T-helper 1 cell treated with Interleukin-12 subunit alpha and Interleukin-12 subunit beta and Interleukin-4 antibody, amounts not matched to agents 30 ng/mL and 1 ng/mL, for 36 hours (primary cell): ENCODE results near the gene WDFY4. TPM values are rescaled to one million over a fixed set of nuclear protein-coding genes. Genes with fewer than 3 reads are reported as not detected.

ENCODE experiments used
- intact Hi-C: fragments of 100-400 bp; cut with micrococcal nuclease; formaldehyde crosslinking; loops from one replicate; pipeline ENCODE4 v1.15.1; 2024
- total RNA-seq: library from RNA; stranded (reverse); gene quantifications from 2 replicates; pipeline ENCODE4 v1.2.3, GENCODE V29; 2022

WDFY4 gene
- total RNA-seq, 1 donor from 2014 or later = 0.29 TPM

DNA sequence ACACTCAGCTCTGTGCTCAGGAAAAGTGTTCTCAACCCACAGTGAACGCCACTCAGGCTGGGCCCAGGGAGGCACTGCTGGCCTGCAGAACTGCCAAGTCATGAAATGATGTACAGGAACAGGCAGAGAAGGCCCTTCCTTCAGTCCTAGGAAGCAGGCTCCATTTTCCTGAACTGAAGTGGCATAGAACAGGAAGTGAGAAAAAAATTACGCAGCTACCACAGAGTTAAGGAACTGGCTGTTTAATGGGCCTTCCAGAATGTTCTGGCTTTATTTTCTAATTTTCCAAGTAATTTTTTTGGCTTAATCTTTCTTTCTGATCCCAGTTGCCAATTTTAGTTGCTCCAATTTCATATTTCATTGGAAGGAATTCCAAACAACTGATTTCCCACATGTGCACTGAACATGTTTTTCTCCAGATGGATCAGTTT is 215.7 kb downstream of the WDFY4 start:
- intact Hi-C loops = no loop called here

DNA sequence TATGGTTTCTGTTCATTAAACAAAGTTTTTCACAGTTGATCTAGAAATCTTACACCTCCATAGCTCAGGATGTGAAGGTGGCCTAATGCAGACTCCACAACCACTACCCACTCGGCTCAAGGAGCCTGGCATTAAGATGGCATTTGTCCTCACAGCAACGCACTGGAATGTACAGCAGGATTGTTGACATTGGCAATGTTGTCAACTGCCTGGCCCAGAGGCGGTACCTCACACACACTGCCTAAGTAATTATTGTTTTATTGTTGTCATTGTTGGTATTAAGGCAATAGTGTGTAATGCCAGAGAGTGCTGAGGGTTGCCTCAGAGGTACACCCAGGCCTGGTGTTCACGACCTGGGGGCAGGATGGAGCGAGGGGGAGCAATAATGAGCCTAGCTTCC is 216.6 kb downstream of the WDFY4 start:
- intact Hi-C loops = no loop called here

DNA sequence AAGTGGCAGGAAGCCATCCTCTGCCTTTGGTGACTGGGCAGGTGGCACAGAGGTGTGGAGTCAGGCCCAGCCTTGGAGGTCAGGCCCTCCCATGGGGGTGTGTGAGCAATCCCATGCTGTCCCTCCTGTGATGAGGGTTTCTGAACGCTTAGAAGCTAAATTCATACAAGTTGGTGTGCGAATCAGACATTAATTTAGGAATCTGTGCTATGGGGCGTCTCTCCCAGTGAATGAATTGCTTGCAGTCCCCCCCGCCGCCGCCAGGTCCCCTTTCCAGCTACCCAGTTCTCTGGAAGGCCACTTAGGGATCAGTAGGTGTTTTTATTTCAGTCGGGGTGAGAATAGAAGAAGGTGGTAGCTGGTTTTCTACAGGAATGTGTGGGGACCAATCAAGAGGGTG is 217.4 kb downstream of the WDFY4 start:
- intact Hi-C loops = no loop called here

DNA sequence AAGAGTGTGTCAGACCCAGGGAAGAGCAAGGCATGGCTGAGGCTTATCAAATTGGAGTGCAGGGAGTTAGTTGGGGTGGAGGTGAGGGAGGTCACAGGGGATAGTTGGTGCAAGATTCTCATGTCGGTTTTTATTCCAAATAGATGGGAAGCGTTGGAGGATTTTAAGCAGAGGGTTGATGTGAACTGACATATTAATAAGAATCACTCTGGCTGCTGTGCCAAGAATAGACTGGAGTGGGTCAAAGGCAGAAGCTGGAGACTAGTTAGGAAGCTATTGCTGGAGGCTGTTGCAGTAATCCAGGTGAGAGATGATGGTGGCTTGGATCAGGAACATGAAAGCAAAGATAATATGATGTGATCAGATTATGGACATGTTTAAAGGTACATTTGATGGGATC is 218.5 kb downstream of the WDFY4 start:
- intact Hi-C loops = no loop called here

DNA sequence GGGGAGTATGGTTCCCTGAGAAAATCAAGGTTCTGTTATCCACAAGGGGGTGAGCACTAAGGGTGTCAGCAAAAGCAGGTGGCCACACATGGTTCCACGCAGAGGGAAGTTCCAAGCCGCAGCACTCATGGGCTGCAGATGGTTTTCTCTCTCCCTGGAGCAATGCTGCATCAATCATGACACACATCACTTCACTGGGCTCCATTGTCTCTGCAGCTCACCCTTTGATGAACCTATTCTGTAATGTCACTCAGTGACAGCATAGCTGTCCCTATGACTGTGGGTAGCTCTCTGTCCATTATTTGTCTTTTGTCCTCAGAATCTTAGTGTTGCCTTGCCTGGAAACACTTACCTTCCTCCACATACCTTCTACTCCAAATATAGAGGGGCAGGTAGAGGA is 220.2 kb downstream of the WDFY4 start:
- intact Hi-C loops = no loop called here

DNA sequence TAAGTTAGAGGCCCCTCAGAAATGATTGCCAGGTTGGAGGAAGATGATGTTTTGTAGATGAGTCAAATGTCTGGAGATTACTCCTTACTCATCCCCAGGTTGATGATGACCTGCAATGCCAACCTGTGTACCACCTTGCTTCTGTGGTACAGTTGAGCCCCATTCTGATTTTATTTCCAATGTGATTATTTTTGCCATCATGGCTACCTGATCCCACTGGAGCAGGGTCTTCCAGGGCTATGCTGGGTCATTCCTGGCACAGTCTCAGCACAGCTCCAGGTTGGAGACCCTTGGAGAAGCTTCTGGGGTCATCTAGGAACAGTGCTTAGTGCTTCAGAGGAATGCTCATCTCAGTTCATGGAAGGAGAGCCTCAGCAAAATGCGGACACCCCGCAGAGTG is 220.6 kb downstream of the WDFY4 start:
- intact Hi-C loops = no loop called here

DNA sequence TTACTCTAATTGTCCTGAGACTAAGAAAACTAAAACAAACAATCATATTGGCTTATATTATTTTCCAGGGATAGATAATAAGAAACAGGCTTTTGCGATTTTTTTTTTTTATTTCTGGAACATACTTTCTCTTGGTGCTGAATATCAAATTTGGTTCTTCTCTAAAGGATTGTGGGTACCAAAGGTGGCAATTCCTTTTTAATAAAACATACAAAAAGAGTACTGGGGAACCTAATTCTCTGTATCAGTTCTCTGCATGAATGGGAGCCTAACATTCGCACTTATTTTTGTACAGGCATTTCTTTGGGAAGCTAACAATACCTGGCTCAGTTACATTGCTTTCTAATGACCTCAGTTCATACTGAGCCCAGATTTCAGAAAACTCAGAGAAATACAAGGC is 222.2 kb downstream of the WDFY4 start:
- intact Hi-C loops = no loop called here

DNA sequence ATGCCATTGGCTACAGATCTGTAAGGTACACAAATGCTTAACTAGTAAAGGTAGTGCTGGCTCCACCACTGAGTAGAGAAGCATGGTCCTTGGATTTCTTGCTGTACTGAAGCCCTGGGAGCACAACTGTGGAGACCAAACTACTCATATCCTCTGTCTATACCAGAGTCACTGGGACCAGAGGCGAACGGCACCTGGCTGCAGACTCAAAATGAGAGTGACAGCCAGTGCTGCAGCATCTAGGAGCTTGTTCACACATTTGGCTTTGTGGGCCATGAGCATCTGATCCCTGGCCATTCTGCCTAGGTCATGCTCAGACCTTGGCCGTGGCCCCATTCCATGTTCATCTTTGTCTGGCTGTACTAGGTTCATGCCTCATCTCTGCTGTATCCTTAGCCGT is 223.1 kb downstream of the WDFY4 start:
- intact Hi-C loops = no loop called here

DNA sequence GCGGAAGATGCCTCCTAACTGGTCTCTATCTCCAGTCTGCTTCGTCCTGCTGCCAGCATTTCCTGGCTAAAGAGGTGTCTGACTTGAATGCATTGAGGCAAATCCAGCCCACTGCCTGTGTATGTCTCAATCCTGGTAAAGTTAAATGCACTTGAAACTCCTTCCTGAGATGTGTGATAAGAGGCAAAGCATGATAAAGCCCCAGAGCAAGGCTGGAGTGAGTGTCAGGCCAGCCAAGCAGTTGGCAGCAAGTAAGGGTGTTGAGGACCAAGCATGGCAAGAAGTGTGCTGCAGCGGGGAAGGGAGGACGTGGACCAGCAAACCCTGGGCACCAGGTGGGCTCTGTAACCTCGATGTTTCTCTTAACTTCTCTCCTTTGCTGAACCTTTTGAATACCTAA is 225.9 kb downstream of the WDFY4 start:
- intact Hi-C loops = no loop called here

DNA sequence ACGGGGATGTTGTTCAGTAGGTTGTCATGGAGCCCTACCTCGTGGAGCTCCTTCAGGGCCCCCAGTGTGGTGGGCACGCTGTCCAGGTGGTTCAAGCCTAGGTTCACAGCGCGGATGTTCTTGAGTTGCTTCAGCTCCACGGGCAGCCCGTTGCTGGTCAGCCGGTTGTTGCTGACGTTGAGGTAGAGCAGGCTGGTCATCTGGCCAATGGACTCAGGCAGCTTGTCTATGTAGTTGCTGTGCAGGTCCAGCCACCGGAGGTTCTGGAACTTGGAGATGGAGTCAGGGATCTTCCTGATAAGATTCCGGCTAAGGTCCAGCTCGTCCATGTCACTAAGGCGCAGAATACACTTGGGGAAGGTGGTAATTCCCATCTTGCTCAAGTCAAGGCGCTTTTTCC is 229.0 kb downstream of the WDFY4 start:
- intact Hi-C loops = no loop called here

DNA sequence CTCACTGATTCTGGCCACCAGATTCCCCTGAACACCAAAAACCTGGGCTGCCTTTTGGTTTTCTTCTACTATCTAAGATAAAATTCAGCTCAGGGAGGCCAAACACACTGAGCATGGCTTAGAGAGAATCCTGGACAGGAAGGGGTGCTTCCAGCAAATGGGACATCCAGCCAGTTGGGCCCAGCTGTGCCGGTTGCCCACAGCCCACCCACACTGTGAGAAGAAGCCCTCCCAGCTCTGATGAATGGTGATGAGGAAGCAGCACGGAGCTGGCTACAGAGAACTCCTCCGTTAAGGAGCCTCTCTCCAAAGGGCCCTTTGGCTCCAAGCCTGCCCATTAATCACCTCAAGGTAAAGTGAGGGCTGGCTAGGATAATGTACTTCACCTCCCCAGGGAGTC is 239.1 kb downstream of the WDFY4 start:
- intact Hi-C loops = no loop called here

DNA sequence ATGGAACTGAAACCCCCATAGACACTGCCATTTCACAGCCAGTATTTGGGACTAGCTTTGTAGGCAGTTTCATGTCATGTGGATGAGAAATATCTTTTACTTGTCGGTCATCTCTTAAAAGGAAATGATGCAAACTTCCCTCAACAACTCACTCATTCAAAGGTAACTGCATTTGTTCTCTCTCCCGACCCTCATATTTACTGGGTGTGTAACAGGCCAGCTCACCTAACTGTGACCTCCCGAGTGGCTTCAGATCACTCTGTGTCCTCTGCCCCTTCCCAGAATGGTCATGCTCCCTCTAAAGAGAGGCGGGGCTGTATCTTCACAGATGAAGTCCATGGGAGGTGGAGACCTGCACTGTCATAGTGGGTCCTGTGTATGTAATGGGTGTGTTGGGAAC is 240.3 kb downstream of the WDFY4 start:
- intact Hi-C loops = no loop called here

DNA sequence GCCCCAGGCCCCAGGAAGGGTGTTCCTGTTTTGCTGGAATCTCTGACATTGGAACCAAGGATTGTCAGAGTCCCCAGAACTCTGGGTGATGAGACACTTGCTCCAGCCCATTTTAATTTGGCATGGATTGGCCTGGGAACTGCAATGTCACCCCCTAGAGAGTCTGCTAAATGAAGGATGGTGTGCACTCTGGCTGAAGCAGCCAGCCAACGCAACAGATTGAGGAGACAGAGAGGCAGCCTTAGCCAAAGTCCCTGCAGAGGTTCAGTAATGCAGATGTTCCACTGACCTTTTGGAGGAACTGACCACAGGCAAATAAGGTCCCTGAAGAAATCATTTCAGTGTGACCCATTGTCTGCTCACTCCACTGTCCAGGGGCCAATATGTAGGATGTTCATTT is 241.6 kb downstream of the WDFY4 start:
- intact Hi-C loops = no loop called here

DNA sequence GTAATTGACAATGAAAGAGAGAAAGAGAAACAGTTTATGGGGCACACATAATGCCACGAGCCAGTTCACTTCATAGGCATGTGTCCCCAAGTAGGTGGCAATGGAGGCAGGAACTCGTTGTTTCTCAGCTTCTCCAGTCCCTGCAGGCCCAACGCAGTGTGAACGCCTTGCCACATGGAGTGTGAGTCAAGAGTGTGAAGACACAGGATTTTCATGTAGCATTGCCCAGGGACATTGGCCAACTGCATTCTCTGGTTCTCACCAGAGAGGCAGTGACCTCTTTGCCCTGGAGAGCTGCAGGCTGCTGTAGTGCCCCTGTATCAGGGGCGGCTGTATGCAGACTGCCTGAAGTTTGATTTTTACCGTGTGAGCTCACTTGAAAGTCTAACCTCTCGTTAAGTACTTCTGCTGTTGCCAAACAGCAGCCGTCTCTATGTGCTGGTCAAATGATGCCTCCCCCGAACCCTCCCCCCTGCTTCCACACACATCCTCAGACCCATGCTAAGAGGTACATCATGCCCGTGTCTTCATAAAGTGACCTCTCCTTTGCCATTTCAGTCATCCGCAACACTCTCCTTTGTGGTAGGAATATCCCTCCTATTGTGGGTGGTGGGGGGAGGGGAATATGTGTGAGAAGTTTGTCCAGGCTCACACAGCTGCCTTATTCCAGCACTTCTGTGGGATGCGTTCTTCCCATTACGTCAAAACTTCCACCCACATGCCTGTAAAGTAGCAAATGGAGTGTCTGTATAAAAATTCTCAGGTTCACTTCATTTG is 242.3 kb downstream of the WDFY4 start:
- intact Hi-C loops = no loop called here

DNA sequence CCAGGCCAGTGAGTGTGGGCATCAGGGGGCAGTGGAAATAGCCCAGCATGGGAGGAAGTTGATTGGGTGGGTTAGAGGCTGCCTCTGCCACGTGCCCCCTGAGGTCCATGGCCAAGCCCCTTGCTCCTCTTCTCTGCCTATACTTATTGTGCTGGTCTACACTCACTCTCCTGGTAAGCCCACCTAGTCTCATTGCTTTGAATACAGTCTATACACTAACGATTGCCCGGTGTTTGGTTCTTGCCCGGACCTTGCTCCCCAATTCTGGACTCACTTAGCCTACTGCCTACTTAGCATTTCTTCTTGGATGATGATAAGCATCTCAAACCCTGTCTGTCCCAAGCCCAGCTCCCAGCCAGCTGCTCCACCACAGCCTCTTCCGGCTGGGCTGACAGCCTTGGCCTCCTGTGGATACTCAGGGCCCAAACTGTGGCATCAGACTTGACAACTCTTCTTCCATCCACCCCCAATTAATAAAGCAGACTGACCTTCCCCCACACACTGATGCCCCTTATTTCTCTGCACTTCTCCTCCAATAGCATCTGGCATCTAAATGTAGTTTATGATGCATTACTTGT is 244.8 kb downstream of the WDFY4 start:
- intact Hi-C loops = no loop called here

DNA sequence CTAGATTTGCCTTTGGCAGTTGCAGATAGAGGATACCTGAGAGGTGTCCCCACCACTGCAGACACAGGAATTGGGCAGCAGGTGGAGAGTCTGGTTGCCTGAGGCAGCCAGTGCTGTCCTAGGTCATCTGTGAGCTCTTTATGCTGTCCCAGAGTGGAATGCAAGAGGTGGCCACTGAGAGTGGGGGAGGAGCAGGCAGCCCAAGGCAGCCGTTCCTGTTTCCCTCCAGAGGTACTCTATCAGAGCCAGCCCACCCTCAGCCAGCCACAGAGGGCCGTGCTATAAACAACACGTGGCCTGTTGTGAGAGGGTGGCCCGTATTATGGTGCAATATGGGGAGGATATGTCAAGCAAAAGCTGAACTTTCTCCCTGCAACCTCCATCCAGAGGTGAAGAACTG is 246.5 kb downstream of the WDFY4 start:
- intact Hi-C loops = no loop called here

DNA sequence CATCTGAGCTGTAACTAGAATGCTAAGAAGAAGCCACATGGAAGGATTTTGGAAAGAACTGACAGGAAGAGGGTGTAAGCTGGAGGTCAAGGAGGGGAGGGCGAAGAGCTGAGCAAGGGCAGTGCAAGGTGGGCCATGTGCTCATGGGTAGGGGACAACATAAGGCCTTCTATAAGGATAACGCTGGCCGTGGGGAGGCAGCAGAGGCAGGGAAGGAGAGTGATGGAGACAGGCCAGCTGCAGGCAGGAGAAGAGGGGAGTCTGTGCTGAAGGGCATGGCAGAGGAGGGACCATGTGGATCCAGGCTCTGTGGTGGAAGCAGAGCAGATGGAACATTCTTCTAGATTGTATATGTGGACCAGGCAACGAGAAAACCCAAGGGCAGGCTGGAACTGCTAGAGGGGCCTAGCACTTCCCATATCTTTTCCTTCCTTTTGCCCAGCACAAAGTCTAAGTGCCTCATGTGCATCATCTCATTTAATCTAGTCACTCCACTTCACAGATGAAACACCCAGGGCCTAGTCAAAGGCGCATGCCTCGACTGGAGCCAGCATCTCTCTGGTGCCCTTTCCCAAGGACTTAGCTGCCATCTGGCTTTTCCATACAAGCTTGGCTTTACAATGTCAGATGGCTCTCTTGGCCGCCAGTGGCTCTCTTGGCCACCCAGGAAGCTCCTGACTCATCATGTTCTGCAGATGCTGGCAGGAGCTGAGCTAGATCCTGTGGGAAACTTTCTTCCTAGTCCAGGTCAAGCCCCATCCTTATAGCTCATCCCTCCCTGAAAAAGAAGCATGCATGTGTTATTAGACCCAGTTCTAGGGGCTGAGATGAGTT is 248.4 kb downstream of the WDFY4 start:
- intact Hi-C loops = no loop called here

DNA sequence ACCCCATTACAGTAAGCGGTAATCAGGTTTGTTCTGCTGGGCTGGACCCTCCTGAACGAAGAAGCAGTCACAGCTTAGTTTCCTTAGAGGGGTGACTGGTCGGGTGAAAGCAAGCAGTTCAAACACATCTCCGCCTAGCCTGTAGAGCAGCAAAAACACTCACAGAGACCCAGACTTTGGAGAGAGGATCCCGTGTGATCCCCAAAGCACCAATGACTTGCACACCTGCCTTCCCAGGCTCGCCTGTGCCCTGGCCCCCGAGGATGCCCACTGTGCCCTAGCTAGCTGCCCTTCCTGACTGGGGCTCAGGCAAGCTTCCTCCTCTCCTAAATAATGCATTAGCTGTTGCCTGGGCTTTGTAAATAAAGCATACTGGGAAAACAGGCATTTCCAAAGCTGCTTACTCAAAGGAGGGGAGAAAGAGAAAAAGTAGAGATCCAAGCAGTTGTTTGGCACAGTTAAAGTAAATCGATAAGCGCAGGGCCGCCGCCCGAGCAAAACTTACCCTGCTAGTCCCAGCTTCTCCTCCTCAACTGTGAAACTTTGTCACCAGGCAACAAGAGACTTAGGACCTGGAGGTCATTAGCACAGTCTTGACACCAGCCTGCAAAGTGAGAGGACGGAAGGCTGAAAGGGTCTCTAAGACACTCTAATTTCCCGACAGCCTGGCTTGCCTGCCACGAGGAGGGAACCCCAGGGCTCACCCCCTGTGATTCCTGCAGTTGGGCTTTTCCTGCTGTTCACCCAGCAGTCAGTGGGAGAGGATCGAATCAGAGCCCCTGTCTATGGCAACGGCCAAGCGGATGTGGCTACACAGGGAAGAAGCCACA is 250.2 kb downstream of the WDFY4 start:
- intact Hi-C loops = no loop called here

DNA sequence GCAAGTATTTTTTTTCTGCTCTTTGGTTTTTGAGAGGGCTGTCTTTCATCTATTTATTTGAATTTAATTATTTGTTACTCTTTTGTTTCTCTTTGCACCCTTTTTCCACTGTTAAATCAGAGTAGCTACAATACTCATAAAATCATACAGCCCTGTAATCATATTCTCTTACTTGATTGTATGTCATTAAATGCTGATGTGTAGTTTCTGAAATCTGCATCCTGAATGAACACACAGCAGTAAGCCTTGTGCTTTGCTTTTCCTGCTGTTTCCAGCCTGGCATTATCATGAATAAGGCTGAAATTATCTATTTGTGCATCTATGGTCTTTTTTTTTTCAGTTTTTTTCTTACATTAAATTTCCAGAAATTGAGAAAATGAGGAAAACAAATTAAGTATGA is 250.9 kb downstream of the WDFY4 start:
- intact Hi-C loops = no loop called here

DNA sequence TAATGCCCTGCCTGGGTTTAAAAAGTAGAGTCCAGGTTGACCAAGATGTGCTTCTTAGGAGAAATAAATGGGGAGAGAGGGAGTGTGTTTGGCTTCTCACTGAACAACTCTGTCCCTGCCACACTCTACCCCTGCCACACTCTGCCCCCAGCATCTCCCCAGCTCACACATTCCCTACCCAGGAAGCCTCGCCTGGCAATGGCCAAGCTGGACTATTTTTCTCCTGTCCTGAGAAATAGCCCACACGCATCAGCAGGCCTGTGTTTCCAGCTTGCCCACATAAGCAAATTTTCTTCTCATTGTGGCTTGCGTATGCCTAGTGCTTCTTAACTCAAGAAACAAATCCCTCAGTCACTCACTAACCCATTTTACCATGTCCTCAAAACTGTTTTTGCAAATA is 253.1 kb downstream of the WDFY4 start:
- intact Hi-C loops = no loop called here

DNA sequence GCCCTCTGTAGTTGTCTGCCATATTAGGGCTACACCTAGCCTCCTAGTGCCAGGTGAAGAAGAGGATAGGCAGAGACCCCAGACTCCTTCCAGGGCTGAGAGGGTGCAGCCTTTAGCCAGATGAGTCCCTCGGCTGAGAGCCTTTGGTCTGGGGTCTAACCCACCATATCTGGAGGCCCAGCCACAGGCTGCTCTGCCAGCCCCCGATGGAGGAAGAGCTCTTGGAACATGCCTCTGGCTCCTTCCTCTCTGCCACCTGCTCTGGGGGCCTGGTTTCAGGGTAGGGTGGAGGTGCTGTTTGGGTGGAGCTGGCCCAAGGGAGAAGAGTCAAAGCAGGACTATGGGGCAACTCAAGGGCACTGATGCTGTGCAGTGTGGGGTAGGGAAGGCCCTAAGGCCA is 253.6 kb downstream of the WDFY4 start:
- intact Hi-C loops = no loop called here
